8988T (cell line): ENCODE measurements around the gene CDC23.
A peak's percentile ranks its signal among the peaks of the same experiment; 100 is the strongest.
"Not testable (repeated sequence)": the region's sequence is repeated elsewhere in the genome, so short reads cannot be mapped to it uniquely, and the experiment has no call there.

ENCODE experiments used
- DNase-seq: peaks from one replicate; pipeline ENCODE4 v3.0.0; 2011

Gene CDC23

DNA sequence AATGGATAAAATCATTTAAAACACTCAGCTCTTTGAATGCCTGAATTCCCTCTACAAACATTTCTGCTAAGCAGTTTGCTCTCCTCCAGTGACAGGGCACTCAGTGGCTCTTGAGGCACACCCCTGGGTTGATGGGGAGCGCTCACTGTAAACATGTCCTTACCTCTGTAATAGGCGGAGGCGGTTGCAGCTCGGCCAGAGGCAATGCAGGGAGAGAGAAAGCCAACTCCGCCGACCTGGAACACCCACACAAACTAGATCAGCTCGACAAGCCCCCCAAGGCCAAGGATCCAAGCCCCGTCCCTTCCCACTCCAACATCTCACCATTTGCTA, 329 bp downstream of the CDC23 start:
- no peak for DNase-seq

- no peak for DNase-seq
Measured at GRCh38 chr5:138210985-138211384, 2.1 kb downstream of the CDC23 start.

- not testable (repeated sequence) for DNase-seq
Measured at GRCh38 chr5:138193859-138194258, 19.3 kb downstream of the CDC23 start.

- DNase-seq: no peak
Measured at GRCh38 chr5:138192826-138193225, 20.3 kb downstream of the CDC23 start.

GRCh38 chr5:138188626-138189025, 24.5 kb downstream of the CDC23 start:
- no peak for DNase-seq

DNA sequence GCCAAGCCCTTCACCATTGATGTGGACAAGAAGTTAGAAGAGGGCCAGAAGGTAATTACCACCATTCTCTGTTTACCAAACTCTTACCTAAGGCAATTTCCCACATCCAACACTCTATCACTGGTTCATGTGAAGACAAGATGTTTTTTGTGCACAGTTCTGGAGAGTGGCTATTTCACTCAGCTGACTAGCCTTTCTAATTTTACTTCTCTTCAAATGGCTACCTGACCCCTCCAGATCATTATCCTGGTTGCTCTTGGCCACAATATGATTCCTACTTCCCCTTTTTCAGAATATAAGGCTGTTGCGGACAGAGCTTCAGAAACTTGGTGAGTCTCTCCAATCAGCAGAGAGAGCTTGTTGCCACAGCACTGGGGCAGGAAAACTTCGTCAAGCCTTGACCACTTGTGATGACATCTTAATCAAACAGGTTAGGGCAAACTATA, 27.1 kb downstream of the CDC23 start:
- DNase-seq: no peak

GRCh38 chr5:138182808-138183207, 30.3 kb downstream of the CDC23 start:
- no peak for DNase-seq

DNA sequence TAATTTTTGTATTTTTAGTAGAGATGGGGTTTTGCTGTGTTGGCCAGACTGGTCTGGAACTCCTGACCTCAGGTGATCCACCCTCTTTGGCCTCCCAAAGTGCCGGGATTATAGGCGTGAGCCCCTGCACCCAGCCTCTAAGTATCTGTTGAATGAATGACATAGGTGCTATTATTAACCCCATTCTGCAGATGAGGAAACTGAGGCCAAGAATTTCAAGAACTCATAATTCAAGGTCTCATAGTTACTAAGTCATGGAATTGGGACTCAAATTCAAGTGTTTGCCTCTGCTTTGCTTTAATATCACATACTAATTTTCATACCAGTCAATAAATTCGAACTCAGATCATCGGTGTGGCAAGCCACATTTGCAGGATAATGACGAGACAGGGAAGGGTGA, 32.3 kb downstream of the CDC23 start:
- DNase-seq: no peak

DNA sequence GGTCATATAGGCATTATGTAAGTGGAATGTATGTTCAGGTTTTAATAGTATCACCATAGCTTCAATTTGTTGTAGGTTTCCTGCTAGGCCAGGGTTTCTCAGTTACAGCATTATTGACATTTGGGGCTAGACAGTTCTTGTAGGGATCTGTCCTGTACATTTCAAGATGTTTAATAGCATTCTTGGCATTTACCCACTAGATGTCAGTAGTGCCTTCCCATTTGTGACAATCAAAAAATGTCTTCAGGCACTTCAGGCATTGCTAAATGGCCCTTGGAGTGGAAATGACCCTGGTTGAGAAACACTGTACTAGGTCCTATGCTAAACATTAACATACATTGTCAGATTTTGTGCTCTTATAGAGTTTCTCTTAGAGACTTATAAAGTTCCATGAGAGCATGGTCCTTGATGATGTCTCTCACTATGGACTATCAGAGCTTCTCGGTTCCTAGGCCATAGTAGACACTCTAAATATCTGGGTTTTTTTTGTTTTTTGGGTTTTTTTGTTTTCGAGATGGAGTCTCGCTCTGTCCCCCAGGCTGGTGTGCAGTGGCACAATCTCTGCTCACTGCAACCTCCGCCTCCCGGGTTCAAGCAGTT, 32.8 kb downstream of the CDC23 start:
- DNase-seq: no peak

GRCh38 chr5:138179277-138179857, 33.8 kb downstream of the CDC23 start:
- DNase-seq: no peak

DNA sequence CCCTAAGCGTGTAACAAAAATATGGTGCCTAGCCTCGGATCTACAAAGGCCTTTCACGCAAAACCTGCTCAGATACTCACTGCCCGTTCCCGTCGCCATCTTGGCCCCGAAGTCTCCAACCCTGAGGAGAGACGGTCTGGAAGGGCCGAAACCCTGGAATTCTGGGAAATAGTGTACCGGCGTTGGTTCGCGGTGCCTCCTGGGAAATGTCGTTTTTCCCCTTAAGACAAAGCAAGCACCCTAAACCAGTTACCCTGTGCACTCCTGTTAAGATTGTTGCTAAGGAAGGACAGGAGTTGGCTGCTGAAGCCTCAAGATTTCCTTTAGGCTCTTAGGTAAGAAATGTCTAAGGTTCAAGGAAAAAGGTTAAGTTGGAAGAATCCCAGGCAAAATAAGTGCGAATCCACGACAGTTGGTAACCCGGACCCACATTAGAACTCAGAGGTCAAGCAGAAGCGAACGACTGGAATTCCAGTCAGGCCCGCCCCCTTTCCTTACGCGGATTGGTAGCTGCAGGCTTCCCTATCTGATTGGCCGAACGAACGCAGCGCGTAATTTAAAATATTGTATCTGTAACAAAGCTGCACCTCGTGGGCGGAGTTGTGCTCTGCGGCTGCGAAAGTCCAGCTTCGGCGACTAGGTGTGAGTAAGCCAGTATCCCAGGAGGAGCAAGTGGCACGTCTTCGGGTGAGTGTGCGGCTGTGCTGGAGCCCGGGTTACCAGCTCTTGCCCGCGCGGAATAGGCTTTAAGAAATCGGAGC, 34.4 kb downstream of the CDC23 start, which contains the start of the genes BRD8 and KIF20A:
Gene BRD8, minus strand, starts transcription at position 115 of the 761 bp plus-strand sequence. Its CDS starts 16 bp downstream, at position 99.
Gene KIF20A, plus strand, starts transcription at position 597 of the 761 bp plus-strand sequence. CDS start 569 bp downstream, outside the sequence.
- DNase-seq: peak; percentile 56

- peak; percentile 20 for DNase-seq
Measured at GRCh38 chr5:138177941-138178515, 35.1 kb downstream of the CDC23 start.

GRCh38 chr5:138170299-138170698, 42.8 kb downstream of the CDC23 start:
- no peak for DNase-seq

- no peak for DNase-seq
Measured at GRCh38 chr5:138169124-138169523, 44.0 kb downstream of the CDC23 start.

DNA sequence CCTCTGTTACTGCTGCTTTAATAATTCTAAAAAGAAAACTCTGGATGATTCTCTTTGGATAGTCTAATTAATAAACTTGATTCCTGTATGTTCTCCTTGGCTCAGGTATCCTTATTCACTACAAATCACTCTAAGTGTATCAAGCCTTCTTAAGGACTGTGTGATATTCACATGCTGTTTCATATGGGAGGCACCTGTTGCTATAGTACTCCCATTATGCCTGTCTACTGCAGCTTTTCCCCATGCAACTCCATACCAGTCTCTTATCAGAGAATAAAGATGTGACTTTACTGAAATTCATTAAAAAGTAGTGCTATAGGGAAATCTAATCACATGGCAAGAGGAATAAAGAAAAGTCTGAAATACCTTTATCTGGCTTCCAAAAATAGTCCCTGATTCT, 49.4 kb downstream of the CDC23 start:
- DNase-seq: no peak

DNA sequence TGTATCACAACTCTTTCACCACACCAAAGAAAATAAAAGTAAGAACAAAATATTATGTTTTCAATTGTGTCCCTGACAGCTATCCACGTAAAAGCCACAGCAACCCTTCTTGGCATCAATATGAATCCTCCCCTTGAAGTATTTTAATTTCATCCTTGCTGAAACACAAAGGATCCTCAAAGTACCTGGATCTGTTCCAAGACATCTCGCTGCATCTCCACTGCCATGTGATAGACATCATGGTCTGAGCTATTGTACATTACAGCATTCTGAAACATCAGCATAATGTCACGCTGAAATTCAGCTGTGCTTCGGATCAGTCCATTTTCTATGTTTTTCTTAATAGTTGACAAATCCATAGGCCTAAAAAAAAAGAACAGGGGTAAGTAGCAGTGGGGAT, 52.4 kb downstream of the CDC23 start:
- DNase-seq: no peak

DNA sequence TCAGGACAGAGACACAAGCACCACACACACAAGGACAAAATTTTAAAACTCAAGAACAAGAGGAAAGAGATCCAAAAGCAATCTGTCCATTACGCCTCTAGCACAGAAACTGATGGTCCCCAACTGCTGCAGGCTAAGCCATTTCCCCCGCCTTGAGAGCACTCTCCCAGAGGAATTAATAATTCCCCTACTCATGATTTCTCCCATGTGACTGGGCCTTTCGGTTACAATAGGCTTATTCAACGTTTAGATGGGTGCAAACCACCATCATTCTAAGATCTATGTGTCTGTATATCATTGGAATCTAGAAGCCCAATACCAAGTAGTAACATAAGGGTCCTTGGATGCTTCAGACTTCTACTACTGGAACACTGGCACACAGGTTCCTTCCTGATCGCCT, 53.5 kb downstream of the CDC23 start:
- no peak for DNase-seq

DNA sequence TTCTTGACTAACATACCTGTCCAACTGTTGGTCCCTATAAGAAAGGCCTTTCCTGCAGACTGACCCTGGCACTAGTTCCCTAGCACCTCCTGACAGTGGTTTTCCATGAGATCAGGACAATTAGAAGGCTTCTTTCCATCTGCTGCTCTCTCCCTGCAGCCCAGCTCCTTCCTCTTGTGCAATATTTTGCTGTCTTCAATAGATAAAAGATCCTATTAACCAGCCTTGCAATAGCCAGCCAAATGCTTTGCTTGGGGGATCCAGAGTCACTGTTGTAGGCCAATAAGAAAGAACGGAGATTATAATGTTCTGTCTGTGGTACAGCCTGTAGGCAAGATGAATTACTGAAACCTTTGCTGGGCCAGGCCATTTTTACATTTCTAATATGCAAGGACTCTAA, 55.5 kb downstream of the CDC23 start:
- no peak for DNase-seq

- not testable (repeated sequence) for DNase-seq
Measured at GRCh38 chr5:138155977-138156376, 57.1 kb downstream of the CDC23 start.

GRCh38 chr5:138149530-138149929, 63.6 kb downstream of the CDC23 start:
- no peak for DNase-seq

- no peak for DNase-seq
Measured at GRCh38 chr5:138148811-138149210, 64.3 kb downstream of the CDC23 start.

GRCh38 chr5:138143578-138143977, 69.5 kb downstream of the CDC23 start:
- not testable (repeated sequence) for DNase-seq

- no peak for DNase-seq
Measured at GRCh38 chr5:138141734-138142133, 71.4 kb downstream of the CDC23 start.

DNA sequence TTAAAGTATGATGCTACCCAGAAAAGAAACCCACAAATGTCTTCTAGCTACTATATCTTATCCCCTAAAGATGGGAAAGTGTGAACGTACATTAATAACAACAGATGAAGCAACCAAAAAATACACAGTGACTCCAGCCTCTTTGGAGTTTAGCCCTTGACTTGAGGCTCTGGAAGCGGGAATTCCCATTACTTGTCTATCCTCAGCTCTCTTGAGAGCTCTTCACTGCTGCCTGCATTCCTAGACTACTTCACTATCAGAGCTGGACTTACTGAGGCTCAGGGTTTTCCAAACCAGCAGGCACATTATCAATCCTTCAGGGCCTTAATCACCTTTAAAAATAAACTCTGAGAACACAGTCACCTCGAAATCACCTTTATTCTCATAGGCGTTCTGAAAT, 72.9 kb downstream of the CDC23 start:
- no peak for DNase-seq
